IPS-20b (cell line): ENCODE results near the gene ZFAND6.
A peak's percentile ranks its signal among the peaks of the same experiment; 100 is the strongest.
"Not testable (repeated sequence)": the region's sequence is repeated elsewhere in the genome, so short reads cannot be mapped to it uniquely, and the experiment has no call there.

Experiments
- H3K27ac ChIP-seq: one replicate; pipeline ENCODE4 v1.5.1; 2013; ENCODE audit warnings: low read length
- H3K27me3 ChIP-seq: 2 replicates; pipeline ENCODE4 v1.6.1; 2013; ENCODE audit warnings: mild to moderate bottlenecking, low read length, inconsistent platforms; ENCODE audit not compliant: insufficient read depth
- H3K36me3 ChIP-seq: 2 replicates; pipeline ENCODE4 v1.6.1; 2013; ENCODE audit warnings: low read depth, mild to moderate bottlenecking, inconsistent platforms, low read length, moderate library complexity; ENCODE audit not compliant: insufficient read depth
- H3K4me1 ChIP-seq: 2 replicates; pipeline ENCODE4 v1.6.1; 2013; ENCODE audit warnings: mild to moderate bottlenecking, control low read depth, inconsistent platforms, low read length, moderate library complexity; ENCODE audit not compliant: insufficient read depth
- H3K4me3 ChIP-seq: 2 replicates; pipeline ENCODE4 v1.5.1; 2013; ENCODE audit warnings: mild to moderate bottlenecking, low read length, inconsistent platforms
- H3K9ac ChIP-seq: 2 replicates; pipeline ENCODE4 v1.6.1; 2013; ENCODE audit warnings: low read depth, mild to moderate bottlenecking, inconsistent platforms, low read length, moderate library complexity
- H3K9me3 ChIP-seq: 2 replicates; pipeline ENCODE4 v1.6.1; 2013; ENCODE audit warnings: mild to moderate bottlenecking, low read depth, low read length, inconsistent platforms; ENCODE audit not compliant: insufficient read depth

Gene ZFAND6

GRCh38 chr15:80152896-80153876 is 93.7 kb downstream of the ZFAND6 start, which contains the start of gene FAH:
FAH (plus strand) TSS chr15:80152999; CDS start chr15:80153055, 56 bp downstream.
- Histone ChIP-seq H3K27ac (no peak within 1 kb of the TSS), H3K4me3 (peak within 1 kb of the TSS; percentile 85), H3K9me3 (no peaks in the 10 kb centered on the region), H3K27me3 (peaks cover 21% of the 10 kb centered on the region), H3K9ac (peak within 1 kb of the TSS; percentile 76; the same call in 1 of the 2 replicates), H3K4me1 (peaks cover 9% of the 10 kb centered on the region), H3K36me3 (no peaks in the 10 kb centered on the region)

- H3K27ac ChIP-seq: no peak overlapping the region
- H3K4me1 ChIP-seq: peaks cover 9% of the 10 kb centered on the region
- peaks cover 21% of the 10 kb centered on the region for H3K27me3 ChIP-seq
- peak overlapping the region; percentile 85; the same call in 1 of the 2 replicates for H3K4me3 ChIP-seq
- H3K9ac ChIP-seq: peak overlapping the region; percentile 76; the same call in 1 of the 2 replicates
- H3K36me3 ChIP-seq: no peaks in the 10 kb centered on the region
- H3K9me3 ChIP-seq: no peaks in the 10 kb centered on the region
Observed at GRCh38 chr15:80153900-80154299, 94.4 kb downstream of the ZFAND6 start.

DNA sequence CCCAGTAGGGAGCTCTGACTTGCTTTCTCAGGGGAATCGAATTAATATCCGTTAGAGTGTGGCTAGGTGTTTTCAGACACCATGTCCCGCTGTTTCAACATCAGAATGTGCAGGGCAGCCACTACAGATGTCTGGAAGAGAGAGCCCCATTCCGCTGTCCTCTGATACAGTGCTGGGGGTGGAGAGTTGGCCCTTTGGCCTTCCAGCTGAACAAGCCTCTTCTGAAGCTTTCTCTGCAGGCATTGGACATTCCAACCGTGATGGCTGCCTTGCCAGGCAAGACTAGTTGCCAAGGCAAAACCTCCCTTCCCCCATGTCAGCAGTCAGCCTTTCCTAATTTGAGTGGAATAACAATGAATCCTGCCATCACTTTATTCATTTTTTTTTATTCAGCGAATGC is 94.9 kb downstream of the ZFAND6 start:
- H3K4me3 ChIP-seq: no peak overlapping the region; the same call in 1 of the 2 replicates

GRCh38 chr15:80155001-80155377 is 95.5 kb downstream of the ZFAND6 start:
- H3K27me3 ChIP-seq: peaks cover 21% of the 10 kb centered on the region
- no peaks in the 10 kb centered on the region for H3K9me3 ChIP-seq
- H3K27ac ChIP-seq: no peak overlapping the region
- H3K4me3 ChIP-seq: no peak overlapping the region
- peaks cover 9% of the 10 kb centered on the region; the same call in 1 of the 2 replicates for H3K36me3 ChIP-seq
- H3K9ac ChIP-seq: no peak overlapping the region
- peaks cover 9% of the 10 kb centered on the region for H3K4me1 ChIP-seq

More for the DNA sequence above, 94.9 kb downstream of the ZFAND6 start:
- H3K27ac ChIP-seq: no peak overlapping the region
- peaks cover 9% of the 10 kb centered on the region for H3K4me1 ChIP-seq
- peaks cover 2% of the 10 kb centered on the region; the same call in 1 of the 2 replicates for H3K36me3 ChIP-seq
- peaks cover 21% of the 10 kb centered on the region for H3K27me3 ChIP-seq
- H3K9me3 ChIP-seq: no peaks in the 10 kb centered on the region
- H3K9ac ChIP-seq: no peak overlapping the region

GRCh38 chr15:80155378-80156175 is 96.1 kb downstream of the ZFAND6 start:
- not testable (repeated sequence) for H3K9ac ChIP-seq, H3K9me3 ChIP-seq, H3K27ac ChIP-seq, H3K4me1 ChIP-seq, H3K4me3 ChIP-seq
- Histone ChIP-seq H3K27me3 (peaks cover 21% of the 10 kb centered on the region), H3K36me3 (peaks cover 14% of the 10 kb centered on the region)

DNA sequence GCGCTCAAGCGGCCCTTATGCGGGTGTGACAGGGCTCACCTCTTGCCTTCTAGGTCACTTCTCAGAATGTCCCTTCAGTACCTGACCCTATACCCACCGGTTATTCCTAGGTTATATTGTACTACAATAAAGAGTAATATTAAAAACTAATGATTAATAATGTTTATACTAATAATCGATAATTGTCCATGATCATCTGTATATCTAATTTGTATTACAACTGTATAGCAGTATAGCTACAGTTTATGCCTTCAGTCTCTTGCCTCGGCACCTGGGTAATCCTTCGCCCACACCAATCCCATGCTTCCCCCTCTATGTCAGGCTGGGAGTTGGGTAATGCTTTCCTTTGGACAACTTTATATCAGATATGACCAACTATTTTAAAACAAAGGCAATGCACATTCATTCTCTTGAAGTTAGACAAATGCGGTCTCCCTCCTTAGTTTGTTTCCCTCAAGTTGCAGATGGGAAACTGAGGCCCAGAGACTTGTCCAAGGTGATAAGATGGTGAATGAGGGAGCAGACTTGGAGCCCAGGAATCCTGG is 96.8 kb downstream of the ZFAND6 start:
- no peak overlapping the region for H3K27ac ChIP-seq
- H3K4me3 ChIP-seq: no peak overlapping the region
- peaks cover 9% of the 10 kb centered on the region for H3K4me1 ChIP-seq
- H3K9ac ChIP-seq: no peak overlapping the region
- no peaks in the 10 kb centered on the region for H3K9me3 ChIP-seq
- H3K36me3 ChIP-seq: peaks cover 21% of the 10 kb centered on the region
- H3K27me3 ChIP-seq: peaks cover 16% of the 10 kb centered on the region

GRCh38 chr15:80157215-80157614 is 97.7 kb downstream of the ZFAND6 start:
- Histone ChIP-seq H3K36me3 (peaks cover 25% of the 10 kb centered on the region), H3K27me3 (peaks cover 7% of the 10 kb centered on the region; the same call in 1 of the 2 replicates), H3K9me3 (no peaks in the 10 kb centered on the region), H3K4me3 (no peak overlapping the region), H3K9ac (no peak overlapping the region), H3K27ac (no peak overlapping the region), H3K4me1 (peaks cover 5% of the 10 kb centered on the region; the same call in 1 of the 2 replicates)

GRCh38 chr15:80159301-80159700 is 99.8 kb downstream of the ZFAND6 start:
- no peak overlapping the region for H3K27ac ChIP-seq
- no peaks in the 10 kb centered on the region for H3K9me3 ChIP-seq
- no peaks in the 10 kb centered on the region for H3K4me1 ChIP-seq
- H3K36me3 ChIP-seq: peaks cover 35% of the 10 kb centered on the region
- no peak overlapping the region for H3K4me3 ChIP-seq
- no peak overlapping the region for H3K9ac ChIP-seq
- H3K27me3 ChIP-seq: no peaks in the 10 kb centered on the region

- no peak overlapping the region for H3K27ac ChIP-seq
- H3K9ac ChIP-seq: no peak overlapping the region
- H3K27me3 ChIP-seq: no peaks in the 10 kb centered on the region
- no peak overlapping the region for H3K4me3 ChIP-seq
- peaks cover 35% of the 10 kb centered on the region for H3K36me3 ChIP-seq
- H3K9me3 ChIP-seq: no peaks in the 10 kb centered on the region
- no peaks in the 10 kb centered on the region for H3K4me1 ChIP-seq
Observed at GRCh38 chr15:80159811-80160569, 100.5 kb downstream of the ZFAND6 start.

DNA sequence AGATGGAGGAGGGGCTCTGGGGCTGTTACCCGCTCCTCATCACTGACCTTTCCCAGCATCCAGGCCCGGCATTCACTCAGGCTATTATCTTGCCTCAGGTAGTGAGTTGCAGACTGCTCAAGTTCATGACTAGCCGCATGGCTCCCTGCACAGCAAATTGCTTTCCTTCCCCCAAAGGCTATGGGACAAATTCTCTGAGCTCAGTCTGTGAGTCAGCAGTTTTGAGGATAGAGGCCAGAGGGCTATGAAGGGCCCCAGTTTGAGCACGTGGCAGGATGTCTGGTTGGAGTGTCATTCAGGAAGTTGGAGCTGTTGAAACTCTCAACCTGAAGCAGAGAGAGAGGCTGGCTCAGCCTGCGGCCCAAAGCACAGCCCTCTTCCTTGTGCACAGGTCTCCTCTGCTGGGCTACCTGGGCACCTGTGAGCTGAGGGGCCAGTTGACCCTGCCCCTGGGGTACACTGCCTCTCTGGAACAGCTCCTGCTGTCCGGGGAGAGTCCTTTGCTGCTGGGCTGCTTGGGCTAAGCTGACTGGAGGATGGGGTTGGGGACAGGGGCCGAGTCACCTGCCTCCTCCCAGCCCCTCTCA is 101.2 kb downstream of the ZFAND6 start:
- Histone ChIP-seq H3K9ac (no peak overlapping the region), H3K4me3 (no peak overlapping the region), H3K9me3 (no peaks in the 10 kb centered on the region), H3K4me1 (no peaks in the 10 kb centered on the region), H3K27ac (no peak overlapping the region), H3K36me3 (peaks cover 35% of the 10 kb centered on the region), H3K27me3 (no peaks in the 10 kb centered on the region)
